GM12891 (cell line): ENCODE data around the gene LRP1B.

Experiments
- DNase-seq: peaks from one replicate; pipeline ENCODE4 v3.0.0; 2011; ENCODE audit warnings: low spot score; ENCODE audit not compliant: insufficient read length
- FAIRE-seq: peaks from 2 replicates; lab custom pipeline; 2011; peaks lifted over from hg19 to GRCh38; lab: Jason Lieb, UNC
- PAX5 ChIP-seq: IDR thresholded peaks from 2 replicates; pipeline ENCODE4 v1.6.1; 2011; ENCODE audit warnings: low read length, moderate library complexity, mild to moderate bottlenecking; ENCODE audit not compliant: insufficient read depth, severe bottlenecking
- POLR2A ChIP-seq: IDR thresholded peaks from 2 replicates; pipeline ENCODE4 v1.6.1; 2011; ENCODE audit warnings: low read depth, low read length, control low read depth
- POLR2AphosphoS5 ChIP-seq: IDR thresholded peaks from 2 replicates; pipeline ENCODE4 v1.6.1; 2011; ENCODE audit warnings: low read depth, low read length, control low read depth
- POU2F2 ChIP-seq: IDR thresholded peaks from 2 replicates; pipeline ENCODE4 v1.6.1; 2011; ENCODE audit warnings: low read depth, mild to moderate bottlenecking, control low read depth, low read length, moderate library complexity
- SPI1 ChIP-seq: IDR thresholded peaks from 2 replicates; pipeline ENCODE4 v1.6.1; 2011; ENCODE audit warnings: low read depth, low read length, control low read depth
- TAF1 ChIP-seq: IDR thresholded peaks from 2 replicates; pipeline ENCODE4 v1.6.1; 2011; ENCODE audit warnings: low read depth, low read length, control low read depth

Gene LRP1B

DNA sequence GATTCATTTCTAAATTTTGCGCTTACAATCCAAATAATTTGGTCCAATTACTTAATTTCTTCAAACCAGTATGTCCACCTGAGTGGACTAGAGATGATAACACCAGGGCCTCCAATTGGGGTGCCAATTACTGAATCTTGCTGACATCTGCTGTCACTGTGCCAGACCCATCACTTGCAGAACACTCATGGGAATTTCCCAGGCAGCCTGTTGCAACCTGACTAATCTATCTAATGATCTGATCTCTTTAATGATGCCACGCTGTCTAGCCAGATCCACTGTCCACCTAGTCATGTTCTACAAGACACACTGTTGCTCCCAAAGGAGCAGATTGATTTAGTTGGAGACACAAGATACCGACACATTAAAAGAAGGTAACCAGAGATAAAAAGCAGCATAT is 11.8 kb upstream of the LRP1B start:
- TF ChIP-seq SPI1 (no peak), TAF1 (no peak), POLR2A (no peak), PAX5 (no peak), POU2F2 (no peak), POLR2AphosphoS5 (no peak)
- DNase-seq = no peak
- FAIRE-seq = no peak

DNA sequence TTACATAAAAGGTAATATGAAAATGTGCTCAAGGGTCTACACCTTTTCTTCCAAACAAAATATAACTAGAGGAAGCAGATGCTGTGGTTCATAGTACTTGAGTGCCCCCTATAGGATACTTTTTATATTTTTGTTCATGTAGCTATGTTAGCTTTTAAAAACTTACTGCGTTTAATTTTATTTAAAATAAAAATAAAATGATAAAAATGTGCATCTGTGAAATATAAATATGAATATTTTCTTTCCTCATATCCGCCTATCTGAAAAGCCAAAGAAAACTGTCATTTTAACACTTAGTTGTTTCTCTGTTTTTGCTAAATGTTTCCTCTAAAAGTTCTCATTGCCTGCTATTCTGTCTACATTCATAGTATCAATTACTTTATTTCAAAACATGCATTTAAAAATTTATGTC is 9.6 kb upstream of the LRP1B start:
- TF ChIP-seq POLR2AphosphoS5 (no peak), SPI1 (no peak), TAF1 (no peak), POLR2A (no peak), POU2F2 (no peak), PAX5 (no peak)
- DNase-seq = no peak
- FAIRE-seq = no peak

DNA sequence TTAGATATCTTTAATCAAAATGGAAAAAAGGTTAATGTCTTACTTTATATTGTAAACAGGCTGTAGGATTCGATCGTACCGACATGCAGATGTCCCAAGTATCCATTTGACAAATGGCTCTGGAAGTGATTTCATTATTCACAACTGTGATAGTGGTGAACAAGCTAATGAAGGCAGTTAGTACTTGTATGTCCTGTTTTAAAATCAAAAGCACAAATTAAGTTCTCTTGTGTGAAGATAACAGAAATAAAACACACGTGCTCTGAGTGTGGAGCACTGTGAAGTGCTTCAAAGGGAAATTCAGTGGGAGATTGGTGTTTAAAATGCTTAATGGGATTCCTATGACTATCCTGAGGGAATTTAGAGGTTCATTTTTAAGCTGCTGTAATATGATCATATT is 8.6 kb upstream of the LRP1B start:
- DNase-seq = no peak
- TF ChIP-seq POLR2A (no peak), POLR2AphosphoS5 (no peak), POU2F2 (no peak), PAX5 (no peak), SPI1 (no peak), TAF1 (no peak)

DNA sequence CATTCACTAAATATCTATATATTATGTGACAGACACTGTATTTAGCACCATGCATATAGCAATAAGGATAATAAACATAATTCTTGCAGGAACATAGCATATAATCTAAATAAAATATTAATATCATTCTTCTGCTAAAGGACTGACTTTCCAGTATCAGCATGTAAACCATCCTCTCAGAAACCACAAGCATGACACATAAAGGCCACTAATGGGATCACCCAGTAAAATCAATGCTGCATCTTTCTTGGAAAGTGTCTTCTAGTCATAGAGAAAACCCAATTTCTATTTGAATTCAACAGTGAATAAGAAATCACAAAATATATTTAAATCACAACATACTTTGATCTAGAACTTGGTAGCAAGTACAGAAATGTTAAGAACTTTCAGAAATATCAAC is 5.8 kb upstream of the LRP1B start:
- no peak for TF ChIP-seq TAF1
- no peak for TF ChIP-seq POLR2A
- no peak for TF ChIP-seq SPI1
- no peak for TF ChIP-seq POU2F2
- TF ChIP-seq POLR2AphosphoS5 = no peak
- no peak for TF ChIP-seq PAX5
- no peak for FAIRE-seq
- no peak for DNase-seq

More for the DNA sequence above, 8.6 kb upstream of the LRP1B start:
- FAIRE-seq = no peak

DNA sequence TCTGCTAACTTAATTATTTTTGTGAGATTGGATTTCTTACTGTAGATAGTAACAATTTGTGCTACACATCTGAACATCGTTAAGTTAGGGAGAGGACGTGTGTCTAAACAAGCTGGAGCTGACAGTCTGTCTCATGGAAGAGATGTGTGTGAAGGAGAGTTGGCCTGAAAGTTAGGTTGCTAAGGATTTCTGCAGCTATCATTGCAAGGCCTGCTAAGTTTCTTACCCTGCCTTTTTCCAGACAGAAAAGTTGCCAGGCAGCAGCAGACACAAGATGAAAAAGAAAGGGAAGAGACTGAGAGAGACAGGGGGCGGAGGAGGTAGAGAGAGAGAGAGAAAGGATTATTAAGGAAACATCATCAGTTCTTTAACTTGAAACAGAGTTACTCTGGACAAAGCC is 4.1 kb upstream of the LRP1B start:
- FAIRE-seq (no peak), DNase-seq (no peak)
- TF ChIP-seq POLR2A (no peak), SPI1 (no peak)

DNA sequence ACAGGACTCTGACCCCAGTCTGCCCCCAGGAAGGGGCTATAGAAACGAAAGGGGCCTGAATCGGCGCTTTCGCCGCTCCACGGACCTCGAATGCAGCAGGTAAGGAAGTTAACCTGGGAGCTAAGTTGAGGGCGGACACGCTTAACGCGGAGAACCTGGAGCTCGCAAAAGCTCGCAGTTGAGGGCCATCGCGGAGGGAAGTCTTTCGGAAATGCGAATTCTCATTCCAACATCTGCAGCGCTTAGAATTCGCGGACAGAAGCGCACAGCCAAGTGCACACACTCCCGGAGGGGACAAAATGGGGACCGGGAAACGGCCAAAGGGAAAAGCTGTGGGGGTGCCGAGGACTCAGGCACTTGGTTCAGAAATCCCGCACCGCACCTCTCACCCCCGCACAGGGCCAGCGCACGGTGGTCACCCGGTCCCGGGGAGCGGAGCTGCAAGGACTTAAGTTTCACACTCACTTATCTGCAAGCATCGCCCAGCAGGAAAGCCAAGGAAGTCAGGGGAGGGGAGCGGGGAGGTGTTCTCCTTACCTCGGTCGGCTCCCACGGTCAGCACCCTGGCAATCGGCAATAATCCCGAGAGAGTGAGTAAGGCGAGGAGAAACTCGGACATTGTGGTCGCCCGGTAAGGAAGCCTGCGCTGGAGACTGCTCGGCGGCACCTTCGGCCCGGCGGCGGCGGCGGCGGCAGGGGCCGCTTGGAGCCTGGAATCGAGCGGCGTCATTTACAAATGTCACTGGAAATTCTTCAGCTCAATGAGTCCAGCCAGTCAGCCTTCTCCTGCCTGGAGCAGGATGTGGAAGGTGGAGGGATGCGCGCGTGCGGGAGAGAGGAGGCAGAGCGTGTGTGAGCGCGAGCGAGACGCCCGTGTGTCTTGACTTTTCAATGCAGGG is 456 bp downstream of the LRP1B start:
- DNase-seq = no peak
- peak; percentile 13 for FAIRE-seq
- TF ChIP-seq PAX5 (no peak), TAF1 (no peak), SPI1 (no peak), POU2F2 (no peak)

DNA sequence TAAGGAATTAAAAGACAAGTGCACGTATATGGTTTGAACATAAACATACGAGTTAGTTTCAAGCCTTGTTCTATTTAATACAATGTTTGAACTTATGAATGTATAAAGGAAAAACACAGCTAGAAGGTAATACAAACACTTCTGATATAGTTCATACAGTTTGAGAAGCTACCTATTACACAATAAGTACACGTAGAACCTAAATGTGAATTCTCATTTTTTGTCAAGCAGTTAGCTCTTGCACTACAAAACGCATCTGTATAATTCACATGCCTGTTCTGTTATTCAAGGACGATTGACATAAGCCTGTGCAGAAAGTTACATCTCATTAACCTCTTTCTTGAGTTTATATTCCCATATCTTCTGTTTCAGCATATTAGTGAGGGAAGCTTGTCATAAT is 2.7 kb downstream of the LRP1B start:
- TF ChIP-seq POLR2A = no peak
- FAIRE-seq (no peak), DNase-seq (no peak)

DNA sequence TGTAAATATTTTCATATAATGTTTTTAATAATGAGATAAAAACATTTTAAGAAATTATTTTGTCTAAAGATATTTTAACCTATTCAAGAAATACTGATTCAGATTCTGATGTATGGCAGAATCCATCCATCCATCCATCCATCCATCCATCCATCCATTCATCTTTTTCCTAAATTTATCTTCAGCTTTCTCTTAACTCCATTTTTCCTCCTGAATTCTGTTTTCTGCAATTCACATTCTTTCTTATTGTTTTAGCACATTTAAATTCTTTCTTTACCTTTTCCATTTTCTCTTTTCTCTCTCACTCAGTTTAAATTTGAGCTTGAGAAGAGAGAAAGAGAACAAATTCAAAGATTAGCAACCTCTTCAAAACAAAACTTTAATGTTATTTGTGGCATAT is 3.6 kb downstream of the LRP1B start:
- FAIRE-seq (no peak), DNase-seq (no peak)
- no peak for TF ChIP-seq SPI1
- no peak for TF ChIP-seq POLR2AphosphoS5
- TF ChIP-seq POU2F2 = no peak
- TF ChIP-seq PAX5 = no peak
- no peak for TF ChIP-seq TAF1
- TF ChIP-seq POLR2A = no peak

DNA sequence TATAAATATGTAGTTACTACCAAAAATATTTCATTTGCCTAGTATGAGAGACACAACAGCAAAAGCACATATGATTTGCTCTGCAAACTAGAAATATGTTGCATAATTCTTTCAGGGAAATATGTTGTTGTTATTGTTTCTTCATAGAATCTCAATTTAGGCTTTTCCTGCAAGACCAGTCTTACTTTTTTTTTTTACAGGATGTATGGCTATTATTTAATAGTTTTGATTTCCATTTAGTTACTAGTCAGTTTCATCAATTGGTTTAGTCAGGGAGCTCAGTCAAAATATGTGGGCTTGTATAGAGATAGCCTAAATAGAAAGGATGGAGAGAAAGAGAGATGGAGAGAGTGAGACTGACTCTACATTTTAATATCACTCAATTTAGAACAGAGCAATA is 6.1 kb downstream of the LRP1B start:
- FAIRE-seq (no peak), DNase-seq (no peak)
- TF ChIP-seq POU2F2 (no peak), TAF1 (no peak), PAX5 (no peak), SPI1 (no peak)

DNA sequence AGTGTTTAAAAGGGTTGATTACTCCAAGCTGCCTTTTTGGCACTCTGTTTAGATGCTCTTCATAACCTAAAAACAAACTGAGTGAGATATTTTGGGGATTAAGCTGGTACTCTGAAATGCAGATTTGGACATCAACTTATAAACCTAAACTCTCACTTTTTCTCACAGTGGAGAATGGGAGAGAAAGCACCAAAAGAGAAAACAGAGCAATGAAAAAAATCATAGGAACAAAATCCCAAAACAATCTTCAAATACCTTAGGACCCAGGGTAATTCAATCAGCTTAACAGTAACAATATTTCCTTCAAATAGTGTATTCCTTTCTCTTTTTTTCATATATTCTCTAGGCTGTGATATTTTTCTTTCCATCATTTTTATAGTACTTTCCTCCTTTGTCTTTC is 11.5 kb downstream of the LRP1B start:
- FAIRE-seq (no peak), DNase-seq (no peak)
- no peak for TF ChIP-seq POU2F2
- TF ChIP-seq POLR2AphosphoS5 = no peak
- no peak for TF ChIP-seq TAF1
- TF ChIP-seq PAX5 = no peak
- TF ChIP-seq SPI1 = no peak
- no peak for TF ChIP-seq POLR2A
